Measurements from ENCODE around the gene GPR152. TPM values are rescaled to one million over a fixed set of nuclear protein-coding genes. Genes with fewer than 3 reads are reported as not detected.
A peak's percentile ranks its signal among the peaks of the same experiment; 100 is the strongest.

Gene GPR152
- total RNA-seq, 6 donors from 2014 or later: not detected

DNA sequence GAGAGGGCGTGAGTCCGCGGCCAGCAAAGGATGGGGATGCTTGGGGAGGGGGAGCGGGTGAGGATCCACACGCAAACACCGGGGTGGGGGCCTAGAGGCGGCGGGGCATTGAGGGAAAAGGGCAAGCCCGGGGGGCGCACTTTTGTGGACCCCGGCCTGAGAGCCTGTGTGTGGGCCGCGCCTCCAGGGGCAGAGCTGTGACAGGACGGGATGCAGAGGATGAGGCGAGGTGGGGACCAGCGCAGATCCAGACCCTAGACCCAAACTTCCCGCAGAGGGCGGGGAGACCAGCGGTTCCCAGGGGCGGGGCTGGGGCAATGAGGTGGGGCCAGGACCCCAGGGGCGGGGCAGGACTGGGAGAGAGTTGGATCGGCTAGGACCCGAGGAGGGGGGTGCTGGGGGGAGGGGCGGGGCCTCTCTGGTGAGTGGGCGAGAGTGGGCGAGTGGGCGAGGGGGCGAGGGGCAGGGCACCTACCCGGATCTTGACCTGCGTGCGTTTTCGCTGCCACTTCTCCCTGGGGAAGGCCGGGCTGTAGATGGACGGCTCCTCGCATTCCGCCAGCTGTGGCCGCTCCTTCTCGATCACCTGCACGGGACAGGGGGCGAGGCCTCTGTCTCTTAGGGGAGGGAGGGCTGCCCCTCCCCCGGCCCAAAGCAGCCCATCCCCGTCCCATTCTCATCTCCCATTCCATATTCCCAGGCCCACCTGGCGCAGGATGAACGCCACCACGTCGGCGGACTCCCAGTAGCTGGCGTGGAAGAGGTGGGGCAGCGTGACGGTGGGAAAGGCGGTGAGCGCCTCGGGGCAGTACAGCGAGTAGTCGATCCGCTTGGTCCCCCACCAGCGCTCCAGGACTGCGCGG, 42.1 kb upstream of the GPR152 start:
- no peak overlapping the region for H3K4me3 ChIP-seq
- no peaks in the 10 kb centered on the region for H3K27me3 ChIP-seq
- H3K9me3 ChIP-seq: no peaks in the 10 kb centered on the region
- H3K27ac ChIP-seq: no peak overlapping the region
- H3K4me1 ChIP-seq: no peaks in the 10 kb centered on the region
- DNase-seq: peak in 1 of 2 donors; percentile 66
- no peak for TF ChIP-seq POLR2A (IDR thresholded peaks at IDR 0.05)
- TF ChIP-seq POLR2AphosphoS5 (IDR thresholded peaks at IDR 0.05): no peak
- TF ChIP-seq EP300 (IDR thresholded peaks at IDR 0.05): no peak
- TF ChIP-seq, protein P1, sequence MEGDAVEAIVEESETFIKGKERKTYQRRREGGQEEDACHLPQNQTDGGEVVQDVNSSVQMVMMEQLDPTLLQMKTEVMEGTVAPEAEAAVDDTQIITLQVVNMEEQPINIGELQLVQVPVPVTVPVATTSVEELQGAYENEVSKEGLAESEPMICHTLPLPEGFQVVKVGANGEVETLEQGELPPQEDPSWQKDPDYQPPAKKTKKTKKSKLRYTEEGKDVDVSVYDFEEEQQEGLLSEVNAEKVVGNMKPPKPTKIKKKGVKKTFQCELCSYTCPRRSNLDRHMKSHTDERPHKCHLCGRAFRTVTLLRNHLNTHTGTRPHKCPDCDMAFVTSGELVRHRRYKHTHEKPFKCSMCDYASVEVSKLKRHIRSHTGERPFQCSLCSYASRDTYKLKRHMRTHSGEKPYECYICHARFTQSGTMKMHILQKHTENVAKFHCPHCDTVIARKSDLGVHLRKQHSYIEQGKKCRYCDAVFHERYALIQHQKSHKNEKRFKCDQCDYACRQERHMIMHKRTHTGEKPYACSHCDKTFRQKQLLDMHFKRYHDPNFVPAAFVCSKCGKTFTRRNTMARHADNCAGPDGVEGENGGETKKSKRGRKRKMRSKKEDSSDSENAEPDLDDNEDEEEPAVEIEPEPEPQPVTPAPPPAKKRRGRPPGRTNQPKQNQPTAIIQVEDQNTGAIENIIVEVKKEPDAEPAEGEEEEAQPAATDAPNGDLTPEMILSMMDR (IDR thresholded peaks at IDR 0.05): no peak
- ATAC-seq (ENCODE audit: low FRiP score in 2 of 2): no peak
- WGBS, 2 donors: 93 to 94% methylated on average over 53 to 58 of the region's 59 CpGs
- H3K36me3 ChIP-seq: peaks cover 4 to 90% (median 71%) of the 10 kb centered on the region in 4 donors

DNA sequence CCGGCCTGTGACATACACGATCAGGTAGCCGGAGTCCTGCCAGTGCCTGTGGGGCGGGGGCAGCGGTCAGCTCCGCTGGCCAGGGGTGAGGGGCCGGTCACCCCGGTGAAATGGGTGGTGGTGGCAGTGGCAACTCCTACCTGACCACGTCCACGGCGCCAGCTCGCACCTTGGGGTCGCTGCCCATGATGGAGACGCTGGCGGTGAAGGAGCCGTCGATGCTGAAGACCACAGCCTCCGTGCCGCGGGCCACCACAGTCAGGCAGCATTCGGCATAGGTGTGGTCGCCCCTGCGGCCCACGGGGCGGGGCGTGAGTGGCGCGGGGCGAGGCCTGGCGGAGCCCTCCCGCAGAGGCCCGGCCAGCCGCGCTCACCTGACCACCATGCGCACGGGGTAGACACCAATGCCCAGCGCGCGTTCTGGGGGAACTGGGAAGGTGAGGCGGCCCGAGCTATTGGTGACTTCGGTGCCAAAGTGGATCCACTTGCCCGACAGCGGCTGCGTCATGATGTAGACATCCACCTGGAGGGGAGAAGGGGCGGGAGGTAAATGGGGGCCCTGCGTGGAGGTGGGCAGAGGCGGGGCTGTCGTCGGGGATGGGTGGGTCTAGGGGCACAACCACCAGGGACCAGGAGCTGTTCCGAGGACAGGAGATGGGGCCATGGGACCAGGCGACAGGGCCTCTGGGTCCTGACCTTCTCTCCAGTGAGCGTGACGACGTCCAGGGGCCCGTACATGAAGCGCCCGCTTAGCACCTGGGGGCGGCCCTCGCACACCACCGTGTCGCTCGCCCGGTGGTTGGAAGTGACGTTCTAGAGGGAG, 41.2 kb upstream of the GPR152 start:
- Histone ChIP-seq H3K27ac (no peak overlapping the region), H3K27me3 (no peaks in the 10 kb centered on the region), H3K9me3 (no peaks in the 10 kb centered on the region), H3K36me3 (peaks cover 9 to 99% (median 77%) of the 10 kb centered on the region in 4 donors), H3K4me3 (no peak overlapping the region), H3K4me1 (no peaks in the 10 kb centered on the region)
- DNase-seq (peak in 1 of 2 donors; percentile 83), ATAC-seq (ENCODE audit: low FRiP score in 2 of 2) (no peak)
- 97 to 99% methylated on average over 37 to 42 of the region's 65 CpGs for WGBS, 2 donors
- TF ChIP-seq POLR2AphosphoS5 (IDR thresholded peaks at IDR 0.05) (no peak), EP300 (IDR thresholded peaks at IDR 0.05) (no peak), POLR2A (IDR thresholded peaks at IDR 0.05) (no peak)
- TF ChIP-seq, protein P1 (IDR thresholded peaks at IDR 0.05): no peak

DNA sequence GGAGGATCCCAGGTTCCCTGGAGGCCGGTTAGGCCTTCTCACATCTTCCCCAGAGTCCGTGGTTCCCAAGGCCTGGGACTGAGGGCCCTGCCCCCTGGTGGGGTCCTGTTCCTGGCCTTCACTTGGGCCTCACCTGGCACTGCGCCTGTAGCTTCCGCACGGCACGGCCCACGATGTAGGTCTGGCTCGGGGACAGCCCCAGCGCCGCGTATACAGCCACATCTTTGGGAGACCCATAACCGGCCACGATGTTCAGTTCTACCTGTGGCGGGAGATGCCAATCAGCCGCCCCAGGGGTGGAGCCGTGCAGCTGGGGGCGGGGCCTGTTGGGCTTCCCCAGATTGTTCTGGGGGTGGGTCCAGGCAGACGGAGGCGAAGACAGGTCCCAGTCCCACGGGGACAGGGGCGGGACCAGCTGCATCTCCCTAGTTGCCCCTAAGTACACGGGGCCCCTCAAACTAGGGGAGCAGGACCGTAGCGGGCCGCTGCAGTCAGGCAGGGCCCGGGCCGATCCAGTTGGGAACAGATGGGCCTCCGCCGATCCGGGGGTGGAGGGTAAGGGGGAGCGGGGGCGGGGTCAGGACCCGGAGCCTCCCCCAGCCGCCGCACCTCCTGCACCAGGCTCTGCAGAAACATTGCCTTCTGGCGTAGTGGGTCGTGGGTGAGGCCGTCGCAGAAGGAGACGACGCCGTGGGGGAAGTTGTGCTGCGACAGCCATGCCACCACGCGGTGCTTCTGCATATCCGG, 40.4 kb upstream of the GPR152 start:
- DNase-seq: peak in 1 of 2 donors; percentile 79
- no peak for ATAC-seq (ENCODE audit: low FRiP score in 2 of 2)
- TF ChIP-seq EP300 (IDR thresholded peaks at IDR 0.05): no peak
- no peak for TF ChIP-seq POLR2AphosphoS5 (IDR thresholded peaks at IDR 0.05)
- TF ChIP-seq, protein P1 (IDR thresholded peaks at IDR 0.05): no peak
- TF ChIP-seq POLR2A (IDR thresholded peaks at IDR 0.05): no peak
- Histone ChIP-seq H3K9me3 (no peaks in the 10 kb centered on the region), H3K4me1 (no peaks in the 10 kb centered on the region), H3K36me3 (peaks cover 9 to 96% (median 77%) of the 10 kb centered on the region in 4 donors), H3K27me3 (no peaks in the 10 kb centered on the region), H3K4me3 (no peak overlapping the region), H3K27ac (no peak overlapping the region)
- 89% methylated on average over 16 to 36 of the region's 46 CpGs for WGBS, 2 donors

- TF ChIP-seq EP300 (IDR thresholded peaks at IDR 0.05): no peak
- no peak for TF ChIP-seq POLR2A (IDR thresholded peaks at IDR 0.05)
- TF ChIP-seq, protein P1 (IDR thresholded peaks at IDR 0.05): no peak
- TF ChIP-seq POLR2AphosphoS5 (IDR thresholded peaks at IDR 0.05): no peak
- Histone ChIP-seq H3K4me3 (no peak overlapping the region), H3K9me3 (no peaks in the 10 kb centered on the region), H3K4me1 (no peaks in the 10 kb centered on the region), H3K27me3 (no peaks in the 10 kb centered on the region), H3K36me3 (peaks cover 9 to 96% (median 80%) of the 10 kb centered on the region in 4 donors), H3K27ac (no peak overlapping the region)
- 87 to 92% methylated on average over 2 to 12 of the region's 19 CpGs for WGBS, 2 donors
- DNase-seq (peak in 1 of 2 donors; percentile 76), ATAC-seq (ENCODE audit: low FRiP score in 2 of 2) (no peak)
These were observed 39.7 kb upstream of the GPR152 start for GRCh38 chr11:67492069-67492727.
